ENCODE measurements around the gene HMGB4.

The HMGB4 gene

GRCh38 chr1:33849211-33849610, 14.7 kb upstream of the HMGB4 start:
- no peak for DNase-seq

GRCh38 chr1:33850481-33850880, 13.4 kb upstream of the HMGB4 start:
- DNase-seq: no peak

- no peak for DNase-seq
These were observed 11.2 kb upstream of the HMGB4 start for GRCh38 chr1:33852711-33853110.

- no peak for DNase-seq
These were observed 10.4 kb upstream of the HMGB4 start for GRCh38 chr1:33853431-33853830.

- DNase-seq: no peak
These were observed 9.8 kb upstream of the HMGB4 start for GRCh38 chr1:33854091-33854490.

GRCh38 chr1:33860671-33861070, 3.2 kb upstream of the HMGB4 start:
- no peak for DNase-seq

- no peak for DNase-seq
These were observed 846 bp downstream of the HMGB4 start for GRCh38 chr1:33864460-33865389.

- no peak for DNase-seq
These were observed 2.4 kb downstream of the HMGB4 start for GRCh38 chr1:33866281-33866680.

GRCh38 chr1:33867684-33868083, 3.8 kb downstream of the HMGB4 start:
- DNase-seq: no peak

- no peak for DNase-seq
These were observed 8.4 kb downstream of the HMGB4 start for GRCh38 chr1:33872275-33872674.

GRCh38 chr1:33872683-33873082, 8.8 kb downstream of the HMGB4 start:
- DNase-seq: no peak

- no peak for DNase-seq
These were observed 10.8 kb downstream of the HMGB4 start for GRCh38 chr1:33874636-33875035.

GRCh38 chr1:33875862-33876261, 12.0 kb downstream of the HMGB4 start:
- DNase-seq: no peak

- no peak for DNase-seq
These were observed 13.2 kb downstream of the HMGB4 start for GRCh38 chr1:33876970-33877650.

- DNase-seq: no peak
These were observed 14.5 kb downstream of the HMGB4 start for GRCh38 chr1:33878392-33878791.

- no peak for DNase-seq
These were observed 16.4 kb downstream of the HMGB4 start for GRCh38 chr1:33880305-33880704.

- no peak for DNase-seq
These were observed 22.6 kb downstream of the HMGB4 start for GRCh38 chr1:33886496-33886895.

- no peak for DNase-seq
These were observed 29.4 kb downstream of the HMGB4 start for GRCh38 chr1:33893147-33893830.

- no peak for DNase-seq
These were observed 31.5 kb downstream of the HMGB4 start for GRCh38 chr1:33895396-33895795.

GRCh38 chr1:33895976-33896375, 32.1 kb downstream of the HMGB4 start:
- no peak for DNase-seq

GRCh38 chr1:33897092-33897725, 33.3 kb downstream of the HMGB4 start:
- DNase-seq: no peak

GRCh38 chr1:33898406-33898805, 34.5 kb downstream of the HMGB4 start:
- no peak for DNase-seq

GRCh38 chr1:33898881-33899280, 35.0 kb downstream of the HMGB4 start:
- no peak for DNase-seq

All from activated T-cell treated with anti-CD3 and anti-CD28 coated beads, Interleukin-2, amount 50 U/mL, for 1 hour (primary cell).